ENCODE data around the gene SLC37A4. TPM values are rescaled to one million over a fixed set of nuclear protein-coding genes. Genes with fewer than 3 reads are reported as not detected.
A peak's percentile ranks its signal among the peaks of the same experiment; 100 is the strongest.

SLC37A4 gene
- total RNA-seq, 1 donor from 2014 or later: 21.2 TPM

GRCh38 chr11:119012629-119013170 lies 18.0 kb downstream of the SLC37A4 start:
- H3K36me3 Mint-ChIP-seq (ENCODE audit: unreplicated experiment): peaks cover 4% of the 10 kb centered on the region
- H3K4me3 Mint-ChIP-seq (ENCODE audit: unreplicated experiment): no peak overlapping the region
- H3K27me3 Mint-ChIP-seq (ENCODE audit: unreplicated experiment): peaks cover 4% of the 10 kb centered on the region
- TF ChIP-seq CTCF (IDR thresholded peaks at IDR 0.05; ENCODE audit: partially characterized antibody, unreplicated experiment): no peak
- DNase-seq: no peak
- peaks cover 4% of the 10 kb centered on the region for H3K9me3 Mint-ChIP-seq (ENCODE audit: unreplicated experiment)
- H3K27ac Mint-ChIP-seq (ENCODE audit: unreplicated experiment): no peak overlapping the region
- H3K4me1 Mint-ChIP-seq (ENCODE audit: low read depth, unreplicated experiment): peaks cover 4% of the 10 kb centered on the region

GRCh38 chr11:119011476-119012053 lies 19.1 kb downstream of the SLC37A4 start:
- Mint-ChIP-seq H3K4me3 (ENCODE audit: unreplicated experiment) (no peak overlapping the region), H3K9me3 (ENCODE audit: unreplicated experiment) (no peaks in the 10 kb centered on the region), H3K27ac (ENCODE audit: unreplicated experiment) (no peak overlapping the region), H3K36me3 (ENCODE audit: unreplicated experiment) (no peaks in the 10 kb centered on the region), H3K27me3 (ENCODE audit: unreplicated experiment) (no peaks in the 10 kb centered on the region), H3K4me1 (ENCODE audit: low read depth, unreplicated experiment) (no peaks in the 10 kb centered on the region)
- TF ChIP-seq CTCF (IDR thresholded peaks at IDR 0.05; ENCODE audit: partially characterized antibody, unreplicated experiment): no peak
- no peak for DNase-seq

- no peaks in the 10 kb centered on the region for H3K27me3 Mint-ChIP-seq (ENCODE audit: unreplicated experiment)
- no peaks in the 10 kb centered on the region for H3K9me3 Mint-ChIP-seq (ENCODE audit: unreplicated experiment)
- no peak for DNase-seq
- H3K27ac Mint-ChIP-seq (ENCODE audit: unreplicated experiment): no peak overlapping the region
- no peaks in the 10 kb centered on the region for H3K4me1 Mint-ChIP-seq (ENCODE audit: low read depth, unreplicated experiment)
- no peak overlapping the region for H3K4me3 Mint-ChIP-seq (ENCODE audit: unreplicated experiment)
- no peak for TF ChIP-seq CTCF (IDR thresholded peaks at IDR 0.05; ENCODE audit: partially characterized antibody, unreplicated experiment)
- no peaks in the 10 kb centered on the region for H3K36me3 Mint-ChIP-seq (ENCODE audit: unreplicated experiment)
These were observed 24.0 kb downstream of the SLC37A4 start for GRCh38 chr11:119006656-119007055.

GRCh38 chr11:119000906-119001305 lies 29.8 kb downstream of the SLC37A4 start:
- H3K27me3 Mint-ChIP-seq (ENCODE audit: unreplicated experiment): peaks cover 2% of the 10 kb centered on the region
- no peak overlapping the region for H3K27ac Mint-ChIP-seq (ENCODE audit: unreplicated experiment)
- TF ChIP-seq CTCF (IDR thresholded peaks at IDR 0.05; ENCODE audit: partially characterized antibody, unreplicated experiment): no peak
- no peak for DNase-seq
- H3K4me3 Mint-ChIP-seq (ENCODE audit: unreplicated experiment): no peak overlapping the region
- H3K4me1 Mint-ChIP-seq (ENCODE audit: low read depth, unreplicated experiment): peaks cover 4% of the 10 kb centered on the region
- no peaks in the 10 kb centered on the region for H3K36me3 Mint-ChIP-seq (ENCODE audit: unreplicated experiment)
- peaks cover 2% of the 10 kb centered on the region for H3K9me3 Mint-ChIP-seq (ENCODE audit: unreplicated experiment)

GRCh38 chr11:118998822-118999221 lies 31.9 kb downstream of the SLC37A4 start:
- peaks cover 2% of the 10 kb centered on the region for H3K9me3 Mint-ChIP-seq (ENCODE audit: unreplicated experiment)
- no peaks in the 10 kb centered on the region for H3K36me3 Mint-ChIP-seq (ENCODE audit: unreplicated experiment)
- H3K4me1 Mint-ChIP-seq (ENCODE audit: low read depth, unreplicated experiment): peaks cover 4% of the 10 kb centered on the region
- DNase-seq: no peak
- peaks cover 2% of the 10 kb centered on the region for H3K27me3 Mint-ChIP-seq (ENCODE audit: unreplicated experiment)
- H3K27ac Mint-ChIP-seq (ENCODE audit: unreplicated experiment): peak overlapping the region; percentile 95
- TF ChIP-seq CTCF (IDR thresholded peaks at IDR 0.05; ENCODE audit: partially characterized antibody, unreplicated experiment): no peak
- H3K4me3 Mint-ChIP-seq (ENCODE audit: unreplicated experiment): peak overlapping the region; percentile 98

All from glutamatergic neuron (in vitro differentiated cells).